LHCN-M2 (cell line): ENCODE measurements around the gene PLRG1. TPM values are rescaled to one million over a fixed set of nuclear protein-coding genes. Genes with fewer than 3 reads are reported as not detected.

Experiments
- total RNA-seq: library from RNA; depleted of rRNA; stranded (reverse); fragments of >200 nt; gene quantifications from 2 replicates; pipeline ENCODE4 v1.2.3, GENCODE V29; 2014; rRNA removed

PLRG1 gene
- total RNA-seq, 1 experiment from 2014 or later = 63.0 TPM

Other genes starting within 250 kb of the PLRG1 start
- gene DCHS2, start 58.6 kb downstream of the PLRG1 start, total RNA-seq = not detected in 2 replicates
- not detected in 2 replicates for gene FGB, start 12.6 kb upstream of the PLRG1 start, total RNA-seq
- not detected in 2 replicates for gene FGA, start 40.3 kb upstream of the PLRG1 start, total RNA-seq
- not detected in 2 replicates for gene FGG, start 62.3 kb upstream of the PLRG1 start, total RNA-seq
- not detected in 2 replicates for gene LRAT, start 193.6 kb upstream of the PLRG1 start, total RNA-seq
- gene RBM46, start 230.9 kb upstream of the PLRG1 start, total RNA-seq = 0.06 TPM in 1 of 2 replicates, not detected in the other